IMR-90 (cell line): ENCODE data around the gene VEGFC. TPM values are rescaled to one million over a fixed set of nuclear protein-coding genes. Genes with fewer than 3 reads are reported as not detected.
A peak's percentile ranks its signal among the peaks of the same experiment; 100 is the strongest.

Source experiments
- ATAC-seq: fragments of 200-7000 bp; cut with Tn5 transposase; 2 replicates; pipeline ENCODE4 v1.9.1; 2020; ENCODE audit warnings: low read depth, mild to moderate bottlenecking, moderate library complexity
- BruUV-seq: library from RNA; stranded (reverse); fragments of 400-500 nt; replicated peaks from 2 replicates; lab custom pipeline; 2021; lab: Mats Ljungman, UMichigan
- CTCF ChIA-PET: fragments of 300-600 bp; formaldehyde crosslinking; extraction: SDS; loops from one replicate; lab custom pipeline; 2021; ENCODE audit warnings: antibody characterized with exemption; lab: Yijun Ruan, JAX
- POLR2A ChIA-PET: fragments of 300-600 bp; sonication (Branson Sonifier 250); formaldehyde crosslinking; loops from one replicate; lab custom pipeline; 2022; ENCODE audit warnings: antibody characterized with exemption; ENCODE audit not compliant: unreplicated experiment; lab: Charles Lee
- DNase-seq: peaks from one replicate; pipeline ENCODE4 v3.0.0; 2013
- H2AFZ ChIP-seq: replicated peaks from 2 replicates; pipeline ENCODE3; 2013; ENCODE audit warnings: low read length, mild to moderate bottlenecking; ENCODE audit not compliant: poor library complexity
- H2AK5ac ChIP-seq: 2 replicates; pipeline ENCODE4 v1.6.1; 2013; ENCODE audit warnings: low read depth, low read length, inconsistent platforms
- H2AK9ac ChIP-seq: replicated peaks from 2 replicates; pipeline ENCODE3; 2013; ENCODE audit warnings: mild to moderate bottlenecking, low read depth, low read length, moderate library complexity; ENCODE audit not compliant: poor library complexity
- H2BK120ac ChIP-seq: 2 replicates; pipeline ENCODE4 v1.6.1; 2013; ENCODE audit warnings: low read depth, low read length, inconsistent platforms
- H2BK15ac ChIP-seq: 3 replicates; pipeline ENCODE4 v1.6.1; 2013; ENCODE audit warnings: low read depth, low read length, inconsistent platforms
- H2BK20ac ChIP-seq: 2 replicates; pipeline ENCODE4 v1.6.1; 2013; ENCODE audit warnings: low read depth, mild to moderate bottlenecking, inconsistent platforms, low read length, moderate library complexity
- H2BK5ac ChIP-seq: 2 replicates; pipeline ENCODE4 v1.6.1; 2013; ENCODE audit warnings: mild to moderate bottlenecking, low read depth, low read length, inconsistent platforms; ENCODE audit not compliant: poor library complexity, severe bottlenecking
- H3K14ac ChIP-seq: replicated peaks from 2 replicates; pipeline ENCODE4 v1.6.1; 2013; ENCODE audit warnings: low read depth, low read length, inconsistent platforms
- H3K18ac ChIP-seq: 2 replicates; pipeline ENCODE4 v1.6.1; 2013; ENCODE audit warnings: low read depth, low read length, control low read depth
- H3K23ac ChIP-seq: 2 replicates; pipeline ENCODE4 v1.6.1; 2013; ENCODE audit warnings: low read depth, low read length, inconsistent platforms
- H3K27ac ChIP-seq: 2 replicates; pipeline ENCODE4 v1.5.1; 2013; ENCODE audit warnings: mild to moderate bottlenecking, control low read depth, low read length; ENCODE audit not compliant: insufficient read depth
- H3K27me3 ChIP-seq: 2 replicates; pipeline ENCODE4 v1.6.1; 2013; ENCODE audit warnings: low read length; ENCODE audit not compliant: control insufficient read depth, insufficient read depth
- H3K36me3 ChIP-seq: 2 replicates; pipeline ENCODE4 v1.6.1; 2013; ENCODE audit warnings: low read length, mixed read lengths; ENCODE audit not compliant: control insufficient read depth, insufficient read depth
- H3K4ac ChIP-seq: 2 replicates; pipeline ENCODE4 v1.6.1; 2013; ENCODE audit warnings: low read depth, low read length, inconsistent platforms
- H3K4me1 ChIP-seq: 2 replicates; pipeline ENCODE4 v1.6.1; 2013; ENCODE audit warnings: low read length, mixed read lengths; ENCODE audit not compliant: control insufficient read depth, insufficient read depth
- H3K4me2 ChIP-seq: 2 replicates; pipeline ENCODE4 v1.6.1; 2013; ENCODE audit warnings: low read depth, mild to moderate bottlenecking, control low read depth, low read length, moderate library complexity
- H3K4me3 ChIP-seq: 2 replicates; pipeline ENCODE4 v1.5.1; 2013; ENCODE audit warnings: low read depth, mild to moderate bottlenecking, control low read depth, low read length, moderate library complexity; ENCODE audit not compliant: insufficient read depth
- H3K56ac ChIP-seq: 2 replicates; pipeline ENCODE4 v1.6.1; 2013; ENCODE audit warnings: low read length, inconsistent platforms; ENCODE audit not compliant: insufficient read depth; ENCODE audit errors: extremely low read depth
- H3K79me1 ChIP-seq, 2 experiments: 2 replicates each; pipeline ENCODE4 v1.6.1; 2013; ENCODE audit warnings: low read length in 2 of 2, inconsistent platforms in 1 of 2, low read depth in 1 of 2
- H3K9ac ChIP-seq: 2 replicates; pipeline ENCODE4 v1.6.1; 2013; ENCODE audit warnings: low read depth, low read length, control low read depth
- H3K9me1 ChIP-seq: 2 replicates; pipeline ENCODE4 v1.6.1; 2013; ENCODE audit warnings: low read length, inconsistent platforms; ENCODE audit not compliant: insufficient read depth
- H3K9me3 ChIP-seq: 2 replicates; pipeline ENCODE4 v1.6.1; 2013; ENCODE audit warnings: low read length; ENCODE audit not compliant: control insufficient read depth, insufficient read depth
- H4K20me1 ChIP-seq: 2 replicates; pipeline ENCODE4 v1.6.1; 2013; ENCODE audit warnings: low read length, inconsistent platforms; ENCODE audit not compliant: insufficient read depth
- H4K5ac ChIP-seq: 2 replicates; pipeline ENCODE4 v1.6.1; 2013; ENCODE audit warnings: mild to moderate bottlenecking, low read depth, low read length, control low read depth
- H4K8ac ChIP-seq, 2 experiments: 2 replicates each; pipeline ENCODE4 v1.6.1; 2013; ENCODE audit warnings: low read depth in 2 of 2, low read length in 2 of 2, control low read depth in 1 of 2, inconsistent platforms in 1 of 2
- H4K91ac ChIP-seq: 2 replicates; pipeline ENCODE4 v1.6.1; 2013; ENCODE audit warnings: low read depth, low read length, inconsistent platforms; ENCODE audit not compliant: insufficient read depth
- BHLHE40 ChIP-seq: fragments of 150-350 bp; IDR thresholded peaks from 2 replicates; pipeline ENCODE4 v1.6.1; 2016; ENCODE audit warnings: mild to moderate bottlenecking, low read depth, low read length
- CEBPB ChIP-seq: IDR thresholded peaks from 2 replicates; pipeline ENCODE4 v1.6.1; 2012; ENCODE audit warnings: low read depth, low read length, improper control_type of control experiment
- CHD1 ChIP-seq: IDR thresholded peaks from 2 replicates; pipeline ENCODE4 v1.6.1; 2012; ENCODE audit warnings: low read depth, low read length, improper control_type of control experiment
- CTCF ChIP-seq: conservative IDR thresholded peaks from 2 replicates; pipeline ENCODE4 v1.5.1; 2012; ENCODE audit warnings: mild to moderate bottlenecking, low read depth, low read length, improper control_type of control experiment
- FOS ChIP-seq: fragments of 150-350 bp; IDR thresholded peaks from 2 replicates; pipeline ENCODE4 v1.6.1; 2016; ENCODE audit warnings: low read depth, low read length
- MAFK ChIP-seq: IDR thresholded peaks from 2 replicates; pipeline ENCODE4 v1.6.1; 2012; ENCODE audit warnings: low read depth, low read length, improper control_type of control experiment
- MXI1 ChIP-seq: IDR thresholded peaks from 2 replicates; pipeline ENCODE4 v1.6.1; 2012; ENCODE audit warnings: low read depth, mild to moderate bottlenecking, low read length, moderate library complexity, borderline replicate concordance
- NFE2L2 ChIP-seq: fragments of 150-350 bp; IDR thresholded peaks from 2 replicates; pipeline ENCODE4 v1.6.1; 2016; ENCODE audit warnings: low read depth, mild to moderate bottlenecking, low read length
- POLR2A ChIP-seq: IDR thresholded peaks from 2 replicates; pipeline ENCODE4 v1.6.1; 2012; ENCODE audit warnings: mild to moderate bottlenecking, low read depth, low read length
- RAD21 ChIP-seq: IDR thresholded peaks from 2 replicates; pipeline ENCODE4 v1.6.1; 2012; ENCODE audit warnings: low read length, improper control_type of control experiment
- RCOR1 ChIP-seq: IDR thresholded peaks from 2 replicates; pipeline ENCODE4 v1.6.1; 2012; ENCODE audit warnings: mild to moderate bottlenecking, low read length, improper control_type of control experiment; ENCODE audit not compliant: insufficient replicate concordance
- RFX5 ChIP-seq: IDR thresholded peaks from 2 replicates; pipeline ENCODE4 v1.8.0; 2012; ENCODE audit warnings: low read depth, mild to moderate bottlenecking, low read length, moderate library complexity
- USF2 ChIP-seq: fragments of 150-350 bp; IDR thresholded peaks from 2 replicates; pipeline ENCODE4 v1.6.1; 2017; ENCODE audit warnings: mild to moderate bottlenecking, antibody characterized with exemption, low read length, low read depth
- WGBS, 2 experiments: methylation state at CpG; one replicate each; pipeline versions ENCODE4 v1.1.5 to v1.1.7; 2013; ENCODE audit warnings: missing lambda C conversion rate in 2 of 2; ENCODE audit not compliant: insufficient read length in 1 of 2; ENCODE audit errors: extremely low coverage in 2 of 2; 5-methylcytosine and 5-hydroxymethylcytosine counted together
- dilution Hi-C: fragments of 300-500 bp; cut with HindIII; formaldehyde crosslinking; loops from one replicate; pipeline ENCODE4 v1.14.3; 2018; ENCODE audit warnings: low sequenced_read_pairs; ENCODE audit not compliant: unreplicated experiment
- in situ Hi-C: fragments of 300-500 bp; cut with MboI; formaldehyde crosslinking; loops from 3 replicates; pipeline ENCODE4 v1.14.3; 2019; ENCODE audit warnings: low sequenced_read_pairs, inconsistent platforms, mixed read lengths
- intact Hi-C: fragments of 100-400 bp; cut with micrococcal nuclease; formaldehyde crosslinking; loops from 2 replicates; pipeline ENCODE4 v1.10.0; 2022
- polyA plus RNA-seq, 3 experiments: library from polyadenylated mRNA; depleted of rRNA; stranded (reverse); fragments of >200 nt; gene quantifications; 2 replicates each; pipeline ENCODE4 v1.2.3, GENCODE V29; 2012; ENCODE audit warnings: low replicate concordance in 1 of 3
- total RNA-seq: library from RNA; depleted of rRNA; stranded (reverse); fragments of >200 nt; gene quantifications from 2 replicates; pipeline ENCODE4 v1.2.3, GENCODE V29; 2012

Gene VEGFC
- total and polyA plus RNA-seq, 2 of the 4 experiments (the other 2 are of a cell fraction): 22.9 to 49.7 TPM

DNA sequence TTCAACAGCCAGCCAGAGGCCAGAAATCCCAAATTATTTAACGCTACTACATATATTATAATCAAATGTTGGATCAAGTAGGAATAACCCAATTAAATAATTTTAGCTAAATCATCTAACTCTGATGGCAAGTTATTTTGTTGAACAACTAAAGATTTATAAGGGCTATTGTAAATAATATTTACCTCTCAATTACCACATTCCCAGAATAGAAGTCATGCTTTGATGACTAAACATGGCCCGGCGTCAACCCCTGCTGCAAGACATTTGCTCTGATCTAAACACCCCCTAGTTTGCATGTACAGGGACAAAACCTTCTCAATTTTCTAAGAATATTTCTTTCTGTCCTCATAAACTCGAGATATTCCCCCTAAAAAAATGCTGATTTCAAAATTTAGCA lies 14.2 kb downstream of the VEGFC start:
- no peak overlapping the region for H3K9ac ChIP-seq

More for the DNA sequence above, 14.2 kb downstream of the VEGFC start:
- ChIA-PET CTCF (interaction anchor here (1.2 kb wide), 1 partner anchor 11 kb away, joined by 3 read pairs; no protein-coding TSS in a partner anchor), POLR2A (no interaction called here)
- Histone ChIP-seq H4K91ac (no peak overlapping the region), H3K36me3 (no peaks in the 10 kb centered on the region), H3K27ac (peak overlapping the region; percentile 57; the same call in 1 of the 2 replicates), H2AK9ac (no peak overlapping the region), H4K20me1 (peaks cover 54% of the 10 kb centered on the region; the same call in 1 of the 2 replicates), H2BK15ac (no peak overlapping the region), H3K9me3 (no peaks in the 10 kb centered on the region), H3K4ac (no peak overlapping the region), H4K5ac (no peak overlapping the region; the same call in 1 of the 2 replicates), H3K9me1 (peaks cover 3% of the 10 kb centered on the region; the same call in 1 of the 2 replicates), H2BK20ac (no peak overlapping the region), H2BK120ac (no peak overlapping the region), H3K4me1 (peaks cover 13% of the 10 kb centered on the region), H3K4me3 (no peak overlapping the region), H2BK5ac (peak overlapping the region; percentile 88), H3K79me1 (peaks cover 0 to 8% of the 10 kb centered on the region in 2 experiments; a peak in 2 of 4 replicates), H3K18ac (no peak overlapping the region), H3K56ac (0 out of 2 replicates have a peak overlapping the region, but pooled peaks have one; percentile 59), H3K27me3 (no peaks in the 10 kb centered on the region), H2AFZ (no peak overlapping the region), H2AK5ac (no peak overlapping the region), H3K4me2 (peak overlapping the region; percentile 30), H3K23ac (no peak overlapping the region), H3K14ac (no peak overlapping the region), H4K8ac (0 out of 4 replicates have a peak overlapping the region, but pooled peaks of 1 of the 2 experiments have one; percentile 14)
- dilution Hi-C loops (no loop called here), intact Hi-C loops (no loop called here), in situ Hi-C loops (loop anchor here (25.0 kb wide), 2 partner anchors 391 to 559 kb away; no protein-coding TSS in a partner anchor)
- 0% methylated on average over 2 of the region's 4 CpGs; no CpG with 5 or more reads in 1 of the 2 experiments for WGBS, 2 experiments
- ATAC-seq (peak; percentile 42), DNase-seq (peak; percentile 83)
- TF ChIP-seq RFX5: no peak
- TF ChIP-seq FOS: peak; percentile 58; the same call in 1 of the 2 replicates
- peak; percentile 10; the same call in 1 of the 2 replicates for TF ChIP-seq RAD21
- no peak for TF ChIP-seq CTCF
- no peak for TF ChIP-seq MAFK
- TF ChIP-seq CHD1: no peak
- TF ChIP-seq RCOR1: no peak
- TF ChIP-seq POLR2A: no peak
- peak; percentile 34; the same call in 1 of the 2 replicates for TF ChIP-seq CEBPB
- no peak for TF ChIP-seq MXI1
- no peak for TF ChIP-seq NFE2L2
- TF ChIP-seq USF2: no peak
- peak; percentile 23; the same call in 1 of the 2 replicates for TF ChIP-seq BHLHE40
- no TSS peak for BruUV-seq
